HEK293T (cell line): Measurements from ENCODE around the gene COQ8B.

ENCODE experiments used
- CTCF ChIA-PET: fragments of 350-600 bp; formaldehyde crosslinking; extraction: SDS; loops from one replicate; lab custom pipeline; 2021; ENCODE audit warnings: antibody characterized with exemption, inconsistent platforms; lab: Yijun Ruan, JAX
- POLR2A ChIA-PET: fragments of 350-600 bp; formaldehyde crosslinking; extraction: SDS; loops from one replicate; lab custom pipeline; 2020; ENCODE audit warnings: antibody characterized with exemption, inconsistent platforms; lab: Yijun Ruan, JAX
- DNase-seq: peaks from one replicate; pipeline ENCODE4 v3.0.0; 2012; ENCODE audit warnings: mixed read lengths; ENCODE audit errors: extremely low spot score
- ARNT ChIP-seq: fragments of 450-650 bp; IDR thresholded peaks from 2 replicates; pipeline ENCODE4 v1.6.1; 2017; ENCODE audit warnings: mild to moderate bottlenecking
- BHLHE40 ChIP-seq: fragments of 450-650 bp; IDR thresholded peaks from 2 replicates; pipeline ENCODE4 v1.6.1; 2016; ENCODE audit warnings: mild to moderate bottlenecking, moderate library complexity, borderline replicate concordance
- CTBP1 ChIP-seq: fragments of 450-650 bp; IDR thresholded peaks from 2 replicates; pipeline ENCODE4 v1.6.1; 2016; ENCODE audit warnings: borderline replicate concordance
- ELF4 ChIP-seq: fragments of 450-650 bp; IDR thresholded peaks from 2 replicates; pipeline ENCODE4 v1.6.1; 2017; ENCODE audit warnings: antibody characterized with exemption
- FOXA1 ChIP-seq: fragments of 450-650 bp; IDR thresholded peaks from 2 replicates; pipeline ENCODE4 v1.6.1; 2016; ENCODE audit warnings: mild to moderate bottlenecking
- FOXK2 ChIP-seq: fragments of 450-650 bp; IDR thresholded peaks from 2 replicates; pipeline ENCODE4 v1.6.1; 2016; ENCODE audit warnings: mild to moderate bottlenecking
- FOXM1 ChIP-seq: fragments of 450-650 bp; IDR thresholded peaks from 2 replicates; pipeline ENCODE4 v1.6.1; 2017; ENCODE audit warnings: mild to moderate bottlenecking, borderline replicate concordance
- HDGF ChIP-seq: fragments of 450-650 bp; IDR thresholded peaks from 2 replicates; pipeline ENCODE4 v1.6.1; 2017; ENCODE audit warnings: antibody characterized with exemption, borderline replicate concordance
- L3MBTL2 ChIP-seq: fragments of 450-650 bp; conservative IDR thresholded peaks from 2 replicates; pipeline ENCODE4 v1.6.1; 2016; ENCODE audit warnings: mild to moderate bottlenecking
- LEF1 ChIP-seq: fragments of 450-650 bp; IDR thresholded peaks from 2 replicates; pipeline ENCODE4 v1.6.1; 2017; ENCODE audit warnings: mild to moderate bottlenecking, borderline replicate concordance
- NFRKB ChIP-seq: fragments of 450-650 bp; IDR thresholded peaks from 2 replicates; pipeline ENCODE4 v1.6.1; 2016; ENCODE audit warnings: mild to moderate bottlenecking, moderate library complexity
- SP1 ChIP-seq: fragments of 450-650 bp; IDR thresholded peaks from 2 replicates; pipeline ENCODE4 v1.6.1; 2017
- SUZ12 ChIP-seq: fragments of 450-650 bp; IDR thresholded peaks from 2 replicates; pipeline ENCODE4 v1.6.1; 2016; ENCODE audit warnings: mild to moderate bottlenecking
- TARDBP ChIP-seq: fragments of 450-650 bp; IDR thresholded peaks from 2 replicates; pipeline ENCODE4 v1.6.1; 2016
- ZNF384 ChIP-seq: fragments of 450-650 bp; IDR thresholded peaks from 2 replicates; pipeline ENCODE4 v1.6.1; 2016
- TF ChIP-seq, protein P1 (sequence below): fragments of 450-650 bp; IDR thresholded peaks from 2 replicates; pipeline ENCODE4 v1.6.1; 2016

The COQ8B gene

DNA sequence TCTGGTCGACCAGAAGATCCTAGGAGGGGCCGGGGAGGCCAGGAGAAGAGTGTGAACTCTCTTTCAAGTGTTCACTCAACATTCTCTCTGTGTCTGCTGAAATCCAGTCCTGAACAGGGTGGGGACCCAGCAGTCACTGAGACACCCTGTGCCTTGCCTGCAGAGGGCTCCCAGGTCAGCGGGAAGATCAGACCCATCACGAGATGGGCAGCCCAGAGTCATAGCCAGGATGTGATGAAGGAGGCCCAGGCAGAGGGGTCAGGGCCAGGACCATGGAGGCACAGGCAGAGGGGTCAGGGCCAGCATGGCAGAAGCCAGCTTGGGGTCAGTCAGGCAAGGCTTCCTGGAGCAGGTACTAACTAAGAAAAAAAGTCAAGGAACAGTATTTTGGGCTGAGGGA lies 35.6 kb downstream of the COQ8B start:
- TF ChIP-seq ARNT: no peak
- TF ChIP-seq SP1: no peak
- no peak for TF ChIP-seq SUZ12
- TF ChIP-seq FOXA1: no peak
- no peak for TF ChIP-seq CTBP1
- TF ChIP-seq FOXM1: no peak
- ChIA-PET CTCF (no interaction called here), POLR2A (no interaction called here)

DNA sequence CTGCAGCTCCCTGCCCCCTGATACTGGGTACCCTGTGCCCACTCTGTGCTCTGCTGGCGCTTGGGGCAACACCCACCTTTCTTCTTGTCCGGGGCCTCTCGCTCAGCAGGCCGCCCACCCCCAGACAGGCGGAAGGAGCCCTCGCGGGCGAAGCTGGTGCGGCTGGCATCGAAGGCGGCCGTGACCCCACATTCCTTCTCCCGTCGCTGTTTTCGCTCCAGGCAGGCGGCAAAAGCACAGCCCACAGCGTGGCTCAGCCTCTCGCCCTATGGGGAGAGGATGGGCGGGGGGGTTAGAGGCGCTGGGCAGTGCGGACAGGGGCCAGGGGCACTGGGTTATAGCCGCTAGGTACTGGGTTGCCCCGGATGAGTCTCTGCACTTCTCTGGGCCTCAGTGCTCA lies 39.5 kb downstream of the COQ8B start:
- no peak for DNase-seq
- CTCF ChIA-PET: no interaction called here
- POLR2A ChIA-PET: no interaction called here
- no peak for TF ChIP-seq TARDBP
- TF ChIP-seq, protein P1, sequence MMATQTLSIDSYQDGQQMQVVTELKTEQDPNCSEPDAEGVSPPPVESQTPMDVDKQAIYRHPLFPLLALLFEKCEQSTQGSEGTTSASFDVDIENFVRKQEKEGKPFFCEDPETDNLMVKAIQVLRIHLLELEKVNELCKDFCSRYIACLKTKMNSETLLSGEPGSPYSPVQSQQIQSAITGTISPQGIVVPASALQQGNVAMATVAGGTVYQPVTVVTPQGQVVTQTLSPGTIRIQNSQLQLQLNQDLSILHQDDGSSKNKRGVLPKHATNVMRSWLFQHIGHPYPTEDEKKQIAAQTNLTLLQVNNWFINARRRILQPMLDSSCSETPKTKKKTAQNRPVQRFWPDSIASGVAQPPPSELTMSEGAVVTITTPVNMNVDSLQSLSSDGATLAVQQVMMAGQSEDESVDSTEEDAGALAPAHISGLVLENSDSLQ: no peak
- no peak for TF ChIP-seq CTBP1
- no peak for TF ChIP-seq FOXK2
- TF ChIP-seq SUZ12: no peak
- TF ChIP-seq NFRKB: no peak
- TF ChIP-seq SP1: no peak
- no peak for TF ChIP-seq BHLHE40
- TF ChIP-seq FOXA1: no peak
- TF ChIP-seq ZNF384: no peak
- TF ChIP-seq ELF4: no peak
- TF ChIP-seq FOXM1: no peak
- no peak for TF ChIP-seq ARNT
- TF ChIP-seq L3MBTL2: no peak
- no peak for TF ChIP-seq HDGF
- TF ChIP-seq LEF1: no peak

More for the DNA sequence above, 35.6 kb downstream of the COQ8B start:
- DNase-seq: no peak

DNA sequence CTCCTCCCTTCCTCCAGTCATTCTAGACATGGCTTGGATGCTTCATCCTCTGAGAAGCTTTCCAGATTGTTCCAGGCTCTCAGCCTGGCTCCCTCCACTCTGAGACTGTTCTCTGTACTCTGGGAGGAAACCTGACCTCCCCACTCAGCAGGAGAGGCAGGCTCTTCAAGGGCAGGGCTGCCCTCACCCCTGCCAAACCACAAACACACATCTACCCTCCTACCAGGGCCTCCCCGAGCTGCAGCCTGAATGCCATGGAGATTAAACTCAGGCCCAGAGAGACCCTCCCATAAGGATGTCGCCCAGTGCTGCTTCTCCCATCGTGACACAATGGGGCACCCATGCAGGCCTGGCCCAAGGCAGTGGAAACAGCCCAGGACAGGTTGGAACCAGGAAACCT lies 42.4 kb downstream of the COQ8B start:
- TF ChIP-seq NFRKB (no peak), BHLHE40 (no peak), ZNF384 (no peak), CTBP1 (no peak), SUZ12 (no peak), FOXM1 (no peak), ARNT (no peak), FOXA1 (no peak), SP1 (no peak), L3MBTL2 (no peak)
- TF ChIP-seq, protein P1: no peak
- ChIA-PET POLR2A (no interaction called here), CTCF (no interaction called here)
- DNase-seq: no peak

DNA sequence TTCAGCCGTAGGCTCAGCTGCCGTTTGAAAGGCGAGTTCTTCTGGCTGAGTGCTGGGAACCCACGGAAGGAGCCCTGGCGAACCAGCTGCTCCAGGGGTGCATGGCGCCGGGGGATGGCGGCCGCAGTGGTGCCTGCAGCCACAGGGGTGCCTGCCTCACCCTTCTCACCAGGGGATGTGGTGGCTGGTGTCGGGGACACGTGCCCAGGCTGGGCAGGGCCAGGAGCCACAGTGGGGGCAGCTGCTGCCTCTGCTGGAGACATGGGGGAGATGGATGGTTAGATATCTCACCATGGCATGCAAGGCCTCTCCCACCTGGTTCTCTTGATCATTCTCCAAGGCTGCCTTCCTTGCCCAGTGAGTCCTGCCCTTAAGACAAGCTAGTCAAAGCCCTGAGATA lies 43.3 kb downstream of the COQ8B start:
- DNase-seq: no peak
- POLR2A ChIA-PET: no interaction called here

DNA sequence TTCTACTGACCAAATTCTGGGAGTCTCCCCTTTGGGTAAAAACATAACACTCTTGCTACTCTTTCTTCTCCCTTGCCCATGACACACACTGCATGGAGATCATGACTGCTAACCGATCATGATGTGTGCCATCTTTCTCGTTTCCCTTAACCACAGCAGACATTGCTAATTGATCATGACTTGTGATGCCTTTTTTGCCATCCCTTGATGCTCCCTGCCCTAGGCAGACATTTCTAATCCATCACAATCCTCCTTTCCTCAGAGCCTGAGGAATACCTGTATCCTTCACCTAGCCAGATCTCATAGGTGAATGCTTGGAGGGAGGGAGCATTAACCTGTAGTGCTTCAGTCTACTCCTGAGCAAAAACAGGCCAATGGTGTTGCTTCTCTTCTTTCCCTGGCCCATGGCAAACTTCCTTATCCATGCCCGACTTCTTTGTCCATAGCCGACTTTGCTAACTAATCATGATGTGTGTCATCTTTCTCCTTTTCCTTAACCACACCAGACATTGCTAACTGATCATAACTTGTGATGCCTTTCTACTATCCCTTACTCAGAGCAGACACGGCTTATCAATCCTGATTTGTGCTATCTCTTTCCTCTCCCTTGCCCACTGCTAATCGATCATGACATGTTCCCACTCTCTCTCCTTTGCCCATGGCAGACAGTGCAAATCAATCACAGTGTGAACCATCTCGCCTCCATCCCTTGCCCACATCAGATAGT lies 44.0 kb downstream of the COQ8B start:
- TF ChIP-seq, protein P1: no peak
- TF ChIP-seq L3MBTL2 (no peak), ELF4 (no peak), NFRKB (no peak), TARDBP (no peak), ARNT (no peak), SP1 (no peak), BHLHE40 (no peak), CTBP1 (no peak), FOXM1 (no peak), FOXA1 (no peak), SUZ12 (no peak)
- POLR2A ChIA-PET: no interaction called here
- CTCF ChIA-PET: no interaction called here
- no peak for DNase-seq

More for the DNA sequence above, 43.3 kb downstream of the COQ8B start:
- CTCF ChIA-PET: no interaction called here
- TF ChIP-seq L3MBTL2 (no peak), FOXM1 (no peak), ELF4 (no peak), HDGF (no peak), FOXK2 (no peak), FOXA1 (no peak), TARDBP (no peak), SUZ12 (no peak), ZNF384 (no peak), NFRKB (no peak)

DNA sequence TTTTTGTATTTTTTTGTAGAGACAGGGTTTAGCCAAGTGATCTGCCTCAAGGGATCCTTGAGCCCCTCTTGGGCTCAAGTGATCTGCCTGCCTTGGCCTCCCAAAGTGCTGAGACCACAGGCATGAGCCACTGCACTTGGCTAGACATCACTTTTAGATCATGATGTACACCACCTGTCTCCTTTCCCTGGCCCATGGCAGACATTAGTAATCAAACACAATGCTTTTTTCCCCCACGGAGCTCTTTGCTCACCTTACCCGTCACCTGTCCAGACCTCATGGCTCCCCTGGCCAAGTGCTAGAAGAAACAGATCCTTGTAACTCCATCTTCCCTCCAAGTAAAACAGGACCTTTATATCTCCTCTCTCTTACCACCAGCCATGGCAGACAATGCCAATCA lies 44.6 kb downstream of the COQ8B start:
- CTCF ChIA-PET: no interaction called here
- POLR2A ChIA-PET: interaction anchor here (0.7 kb wide), 1 partner anchor 343 kb away, joined by 3 read pairs; no protein-coding TSS in a partner anchor
- DNase-seq: no peak
- no peak for TF ChIP-seq ELF4
- TF ChIP-seq HDGF: no peak
- TF ChIP-seq SP1: no peak
- no peak for TF ChIP-seq FOXA1
- TF ChIP-seq ZNF384: no peak
- TF ChIP-seq ARNT: no peak
- TF ChIP-seq, protein P1: no peak
- TF ChIP-seq NFRKB: no peak
- no peak for TF ChIP-seq FOXK2
- TF ChIP-seq L3MBTL2: no peak
- TF ChIP-seq LEF1: no peak
- TF ChIP-seq TARDBP: no peak
- no peak for TF ChIP-seq FOXM1
- TF ChIP-seq SUZ12: no peak
- TF ChIP-seq BHLHE40: no peak
